ENCODE measurements around the gene OR2F1.

GRCh38 chr7:143947111-143947510, 7.5 kb upstream of the OR2F1 start:
- TF ChIP-seq CTCF (conservative IDR thresholded peaks at IDR 0.05 in 1 of 2, IDR thresholded peaks at IDR 0.05 in 1 of 2; ENCODE audit: low read depth in 1 of 2, low read length in 2 of 2), result no peak
- no peak for TF ChIP-seq EZH2 (IDR thresholded peaks at IDR 0.05; ENCODE audit: low read length, missing control alignments)

All from fibroblast of lung (primary cell).